Loucy (cell line): ENCODE data around the gene TMEM232.

Experiments used
- CTCF ChIP-seq: fragments of 200-600 bp; sonication (generic); conservative IDR thresholded peaks from 2 replicates; pipeline ENCODE4 v1.5.1; 2014; ENCODE audit warnings: mild to moderate bottlenecking, antibody characterized with exemption, low read length
- EZH2phosphoT487 ChIP-seq: fragments of 200-600 bp; IDR thresholded peaks from 2 replicates; pipeline ENCODE4 v1.6.1; 2018; ENCODE audit warnings: antibody characterized with exemption, mild to moderate bottlenecking, moderate library complexity, borderline replicate concordance

GRCh38 chr5:110402562-110402961 lies 323.9 kb downstream of the TMEM232 start:
- no peak for TF ChIP-seq CTCF
- no peak for TF ChIP-seq EZH2phosphoT487
